ENCODE results near the gene EIF3K.

EIF3K gene

GRCh38 chr19:38650911-38651584 lies 32.1 kb downstream of the EIF3K start:
- DNase-seq = no peak

- DNase-seq = no peak
These were observed 34.1 kb downstream of the EIF3K start for GRCh38 chr19:38653028-38653571.

- DNase-seq = no peak
These were observed 35.7 kb downstream of the EIF3K start for GRCh38 chr19:38654628-38655055.

GRCh38 chr19:38655148-38655824 lies 36.3 kb downstream of the EIF3K start:
- DNase-seq = no peak

- no peak for DNase-seq
These were observed 37.4 kb downstream of the EIF3K start for GRCh38 chr19:38656171-38656981.

- DNase-seq = no peak
These were observed 38.7 kb downstream of the EIF3K start for GRCh38 chr19:38657633-38658222.

GRCh38 chr19:38658462-38659306 lies 39.7 kb downstream of the EIF3K start:
- DNase-seq = peak; percentile 8

GRCh38 chr19:38660724-38661123 lies 41.7 kb downstream of the EIF3K start:
- no peak for DNase-seq

GRCh38 chr19:38661136-38661535 lies 42.1 kb downstream of the EIF3K start:
- no peak for DNase-seq

GRCh38 chr19:38661996-38662395 lies 43.0 kb downstream of the EIF3K start:
- peak; percentile 19 for DNase-seq

GRCh38 chr19:38662537-38663155 lies 43.7 kb downstream of the EIF3K start:
- DNase-seq = no peak

GRCh38 chr19:38663156-38663651 lies 44.2 kb downstream of the EIF3K start:
- no peak for DNase-seq

GRCh38 chr19:38663957-38664502 lies 45.0 kb downstream of the EIF3K start:
- no peak for DNase-seq

- DNase-seq = no peak
These were observed 45.7 kb downstream of the EIF3K start for GRCh38 chr19:38664503-38665211.

GRCh38 chr19:38665219-38665931 lies 46.4 kb downstream of the EIF3K start:
- DNase-seq = no peak

- no peak for DNase-seq
These were observed 47.1 kb downstream of the EIF3K start for GRCh38 chr19:38665950-38666662.

- DNase-seq = no peak
These were observed 47.9 kb downstream of the EIF3K start for GRCh38 chr19:38666663-38667511.

GRCh38 chr19:38667661-38668171 lies 48.7 kb downstream of the EIF3K start:
- DNase-seq = no peak

All from NCI-H526 treated with DMSO at 0.1 percent for 48 hours (cell line).